ENCODE data around the gene RABAC1. TPM values are rescaled to one million over a fixed set of nuclear protein-coding genes. Genes with fewer than 3 reads are reported as not detected.

Gene RABAC1
- total and polyA plus RNA-seq, 9 of the 15 experiments (the other 6 are each of a cell fraction or from before 2014, with no cell fraction given): 2.4 to 28.1 (median 9.3) TPM

- H3K4me3 ChIP-seq: no peak overlapping the region
- no peak overlapping the region for H3K4me2 ChIP-seq (ENCODE audit: insufficient read depth, low read length)
- H3K79me2 ChIP-seq (ENCODE audit: control insufficient read depth, insufficient read depth, low read length): no peaks in the 10 kb centered on the region
- no peak for FAIRE-seq
- 52% methylated on average over 16 of the region's 22 CpGs for whole genome bisulfite sequencing (ENCODE audit: insufficient coverage, low coverage, missing lambda C conversion rate)
- no peaks in the 10 kb centered on the region; the same call in 1 of the 2 replicates for H4K20me1 ChIP-seq (replicated peaks; ENCODE audit: control insufficient read depth, insufficient read depth, low read length)
- H3K36me3 ChIP-seq (ENCODE audit: control insufficient read depth, insufficient read depth, low read length): no peaks in the 10 kb centered on the region
- H3K27me3 ChIP-seq (ENCODE audit: control insufficient read depth in 2 of 2, insufficient read depth in 2 of 2, low read length in 2 of 2): peaks cover 7 to 38% of the 10 kb centered on the region in 2 experiments
- ChIA-PET CTCF (ENCODE audit: low intra/inter-chr PET ratio) (no interaction called here), POLR2A (no interaction called here)
- H3K27ac ChIP-seq (ENCODE audit: extremely low read depth, low read depth, low read length): no peak overlapping the region
- in situ Hi-C loops (cut with MboI): no loop called here
- intact Hi-C loops (cut with micrococcal nuclease): no loop called here
- ATAC-seq: no peak
- no peak overlapping the region for H3K9ac ChIP-seq (ENCODE audit: insufficient read depth in 1 of 2, low read depth in 2 of 2, low read length in 2 of 2)
- no TSS peak for BruUV-seq (replicated peaks)
- H3K9me1 ChIP-seq (ENCODE audit: control insufficient read depth, insufficient read depth, low read length): no peaks in the 10 kb centered on the region
- peaks cover 15 to 16% of the 10 kb centered on the region in 2 experiments for H3K4me1 ChIP-seq (replicated peaks in 1 of 2; ENCODE audit: control insufficient read depth in 2 of 2, insufficient read depth in 2 of 2, low read length in 2 of 2)
- TF ChIP-seq MNT (conservative IDR thresholded peaks at IDR 0.05): no peak
- TF ChIP-seq GATA2 (CRISPR knock-in tag; IDR thresholded peaks at IDR 0.05): no peak
- no peak for TF ChIP-seq NBN (IDR thresholded peaks at IDR 0.05; ENCODE audit: low read depth)
- TF ChIP-seq KLF16 (IDR thresholded peaks at IDR 0.05): no peak
- TF ChIP-seq THAP7 (CRISPR knock-in tag; IDR thresholded peaks at IDR 0.05): no peak
- TF ChIP-seq ZBTB1 (CRISPR knock-in tag; IDR thresholded peaks at IDR 0.05; ENCODE audit: borderline replicate concordance, low read depth): no peak
- H3K9me3 ChIP-seq (replicated peaks; ENCODE audit: control insufficient read depth, insufficient read depth, low read depth, low read length): no peaks in the 10 kb centered on the region
- DNase-seq (ENCODE audit: extremely low read depth in 1 of 4, low spot score in 3 of 4): no peak
- no peak overlapping the region for H2AFZ ChIP-seq (ENCODE audit: low read depth, low read length)
These were observed 46.4 kb upstream of the RABAC1 start for GRCh38 chr19:42005504-42005903.
